HG02588 (cell line): ENCODE results near the gene UBE2G2.

Experiments
- ATAC-seq: cut with Tn5 transposase; IDR thresholded peaks from one replicate; pipeline ENCODE4 v1.9.1; 2021; ENCODE audit warnings: mild to moderate bottlenecking, moderate library complexity; ENCODE audit not compliant: unreplicated experiment

UBE2G2 gene

GRCh38 chr21:44766818-44767354, 34.7 kb downstream of the UBE2G2 start:
- ATAC-seq: no peak

- ATAC-seq: no peak
These were observed 35.4 kb downstream of the UBE2G2 start for GRCh38 chr21:44766014-44766817.

- no peak for ATAC-seq
These were observed 36.2 kb downstream of the UBE2G2 start for GRCh38 chr21:44765231-44766013.

GRCh38 chr21:44764319-44765230, 37.0 kb downstream of the UBE2G2 start:
- no peak for ATAC-seq

GRCh38 chr21:44763451-44764318, 37.9 kb downstream of the UBE2G2 start:
- no peak for ATAC-seq

GRCh38 chr21:44763050-44763378, 38.6 kb downstream of the UBE2G2 start:
- no peak for ATAC-seq

GRCh38 chr21:44762221-44763049, 39.2 kb downstream of the UBE2G2 start:
- ATAC-seq: no peak

- ATAC-seq: no peak
These were observed 39.8 kb downstream of the UBE2G2 start for GRCh38 chr21:44761747-44762208.

GRCh38 chr21:44761011-44761729, 40.5 kb downstream of the UBE2G2 start:
- no peak for ATAC-seq

- no peak for ATAC-seq
These were observed 41.2 kb downstream of the UBE2G2 start for GRCh38 chr21:44760376-44760775.

- ATAC-seq: no peak
These were observed 41.9 kb downstream of the UBE2G2 start for GRCh38 chr21:44759628-44760285.

- no peak for ATAC-seq
These were observed 42.6 kb downstream of the UBE2G2 start for GRCh38 chr21:44758781-44759627.

- no peak for ATAC-seq
These were observed 43.5 kb downstream of the UBE2G2 start for GRCh38 chr21:44758141-44758561.

GRCh38 chr21:44757731-44758130, 43.9 kb downstream of the UBE2G2 start:
- ATAC-seq: no peak

- ATAC-seq: no peak
These were observed 45.0 kb downstream of the UBE2G2 start for GRCh38 chr21:44756423-44757185.

- no peak for ATAC-seq
These were observed 46.4 kb downstream of the UBE2G2 start for GRCh38 chr21:44755227-44755626.
